ENCODE measurements around the gene GPC5. TPM values are rescaled to one million over a fixed set of nuclear protein-coding genes. Genes with fewer than 3 reads are reported as not detected.
"Not testable (repeated sequence)": the region's sequence is repeated elsewhere in the genome, so short reads cannot be mapped to it uniquely, and the experiment has no call there.

The GPC5 gene
- total RNA-seq, 2 experiments from 2014 or later = 0.14 TPM; not detected in 1

DNA sequence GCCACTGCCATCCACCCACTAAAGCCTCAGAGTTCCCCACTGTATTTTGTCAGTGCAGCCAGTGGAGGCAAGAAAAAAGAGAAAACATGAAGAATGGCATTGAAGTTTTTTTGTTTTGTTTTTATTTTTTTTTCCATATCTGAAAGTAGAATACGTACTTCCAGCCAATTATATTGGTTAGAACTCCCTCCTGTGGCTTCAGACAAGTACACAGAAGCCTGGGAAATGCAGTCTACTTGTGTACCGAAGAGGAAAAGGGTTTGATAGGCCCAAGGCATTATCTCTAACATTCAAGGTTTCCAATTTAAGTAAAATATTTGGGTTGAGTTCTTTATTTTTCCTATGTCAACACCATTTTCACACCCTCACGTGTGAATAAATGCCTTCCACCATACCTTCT is 1131.9 kb downstream of the GPC5 start:
- Mint-ChIP-seq H3K9me3 (no peaks in the 10 kb centered on the region), H3K4me1 (no peaks in the 10 kb centered on the region), H3K36me3 (no peaks in the 10 kb centered on the region), H3K27ac (no peak overlapping the region), H3K4me3 (no peak overlapping the region), H3K27me3 (no peaks in the 10 kb centered on the region)
- DNase-seq = no peak
- ATAC-seq (ENCODE audit: low read depth) = no peak
- POLR2A ChIA-PET = no interaction called here

DNA sequence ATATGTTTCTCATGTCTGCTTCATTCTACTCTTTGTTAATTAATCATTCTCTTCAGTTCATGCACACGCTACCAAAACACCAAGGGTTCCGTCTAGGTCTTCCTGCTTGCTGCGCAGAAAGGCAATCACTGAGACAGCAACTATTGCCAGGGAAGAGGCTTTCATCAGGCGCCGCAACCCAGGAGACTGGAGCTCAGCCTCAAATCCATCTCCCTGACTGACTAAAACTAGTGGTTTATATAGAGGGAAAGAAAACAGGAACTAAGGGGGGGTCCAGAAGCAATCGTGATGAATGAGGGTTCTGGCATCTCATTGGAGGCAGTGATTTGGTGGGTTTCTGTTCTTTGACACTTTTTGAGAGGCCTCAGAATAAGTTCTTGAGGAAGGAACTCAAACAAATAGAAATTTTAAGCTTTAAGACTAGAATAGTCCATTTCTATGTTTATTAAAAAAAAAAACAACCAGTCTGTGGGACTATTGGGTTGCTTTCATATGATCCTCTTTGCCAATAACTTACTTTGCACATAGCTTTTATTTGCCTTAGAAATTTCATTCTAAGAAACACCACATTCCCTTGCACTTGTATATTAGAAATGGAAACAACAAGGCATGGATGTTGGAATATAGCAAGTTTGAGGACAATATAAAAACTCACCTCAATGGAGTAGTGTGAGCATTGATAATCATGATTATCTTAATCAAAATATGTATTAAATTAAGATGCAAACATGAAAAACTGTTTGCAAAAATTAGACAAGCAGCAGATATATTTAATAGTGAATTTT is 1137.0 kb downstream of the GPC5 start:
- H3K27me3 Mint-ChIP-seq = no peaks in the 10 kb centered on the region
- H3K4me1 Mint-ChIP-seq = no peaks in the 10 kb centered on the region
- H3K9me3 Mint-ChIP-seq = peaks cover 3% of the 10 kb centered on the region
- no peak for DNase-seq
- no peak overlapping the region for H3K27ac Mint-ChIP-seq
- no peak for ATAC-seq (ENCODE audit: low read depth)
- POLR2A ChIA-PET = no interaction called here
- H3K36me3 Mint-ChIP-seq = no peaks in the 10 kb centered on the region
- H3K4me3 Mint-ChIP-seq = no peak overlapping the region

DNA sequence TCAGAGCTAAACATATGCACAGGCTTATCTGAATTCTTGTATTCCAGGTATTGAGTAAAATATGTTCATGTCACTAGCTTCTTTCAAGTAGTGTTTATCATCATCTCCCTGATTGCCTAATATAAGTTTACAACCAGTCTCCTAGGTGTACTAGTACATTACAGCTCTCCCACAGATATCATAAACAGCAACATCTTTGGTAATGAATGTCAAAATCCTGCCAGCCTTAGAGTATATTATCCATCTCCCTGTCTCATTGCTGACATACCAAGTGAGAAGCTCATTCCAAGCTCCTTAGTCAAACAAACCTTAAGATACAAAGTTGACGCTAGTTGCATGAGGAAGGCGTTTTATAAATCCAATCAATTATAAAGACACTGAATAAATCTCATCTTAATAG is 1139.0 kb downstream of the GPC5 start:
- H3K4me1 Mint-ChIP-seq = no peaks in the 10 kb centered on the region
- no peak overlapping the region for H3K27ac Mint-ChIP-seq
- H3K36me3 Mint-ChIP-seq = no peaks in the 10 kb centered on the region
- H3K9me3 Mint-ChIP-seq = peaks cover 3% of the 10 kb centered on the region
- no peak overlapping the region for H3K4me3 Mint-ChIP-seq
- no peak for DNase-seq
- POLR2A ChIA-PET = no interaction called here
- H3K27me3 Mint-ChIP-seq = no peaks in the 10 kb centered on the region
- no peak for ATAC-seq (ENCODE audit: low read depth)

DNA sequence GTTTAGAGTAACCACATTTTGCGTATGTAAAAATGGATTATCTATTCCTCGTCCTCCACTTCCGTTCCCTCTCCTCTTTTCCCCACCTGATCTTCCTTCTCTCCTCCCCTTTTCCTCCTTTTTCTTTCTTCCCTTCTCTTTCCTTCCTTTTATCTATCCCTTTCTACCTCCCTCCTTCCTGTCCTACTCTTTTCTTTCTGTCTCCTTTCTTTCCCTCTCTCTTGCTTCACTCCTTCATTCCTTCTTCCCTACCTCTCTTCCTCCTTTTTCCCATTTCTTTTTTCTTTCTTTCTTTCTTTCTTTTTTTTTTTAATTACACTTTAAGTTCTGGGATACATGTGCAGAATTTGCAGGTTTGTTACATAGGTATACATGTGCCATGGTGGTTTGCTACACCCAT is 1139.7 kb downstream of the GPC5 start:
- DNase-seq (no peak), ATAC-seq (ENCODE audit: low read depth) (no peak)
- Mint-ChIP-seq H3K4me3 (no peak overlapping the region), H3K36me3 (no peaks in the 10 kb centered on the region), H3K27ac (no peak overlapping the region), H3K9me3 (peaks cover 3% of the 10 kb centered on the region), H3K4me1 (no peaks in the 10 kb centered on the region), H3K27me3 (no peaks in the 10 kb centered on the region)
- POLR2A ChIA-PET = no interaction called here

DNA sequence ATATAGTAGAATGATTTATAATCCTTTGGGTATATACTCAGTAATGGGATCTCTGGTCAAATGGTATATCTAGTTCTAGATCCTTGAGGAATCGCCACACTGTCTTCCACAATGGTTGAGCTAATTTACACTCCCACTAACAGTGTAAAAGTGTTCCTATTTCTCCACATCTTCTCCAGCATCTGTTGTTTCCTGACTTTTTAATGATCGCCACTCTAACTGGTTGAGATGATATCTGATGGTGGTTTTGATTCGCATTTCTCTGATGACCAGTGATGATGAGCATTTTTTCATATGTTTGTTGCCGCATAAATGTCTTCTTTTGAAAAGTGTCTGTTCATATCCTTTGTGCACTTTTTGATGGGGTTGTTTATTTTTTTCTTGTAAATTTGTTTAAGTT is 1140.7 kb downstream of the GPC5 start:
- H3K4me1 Mint-ChIP-seq, H3K4me3 Mint-ChIP-seq: not testable (repeated sequence)

DNA sequence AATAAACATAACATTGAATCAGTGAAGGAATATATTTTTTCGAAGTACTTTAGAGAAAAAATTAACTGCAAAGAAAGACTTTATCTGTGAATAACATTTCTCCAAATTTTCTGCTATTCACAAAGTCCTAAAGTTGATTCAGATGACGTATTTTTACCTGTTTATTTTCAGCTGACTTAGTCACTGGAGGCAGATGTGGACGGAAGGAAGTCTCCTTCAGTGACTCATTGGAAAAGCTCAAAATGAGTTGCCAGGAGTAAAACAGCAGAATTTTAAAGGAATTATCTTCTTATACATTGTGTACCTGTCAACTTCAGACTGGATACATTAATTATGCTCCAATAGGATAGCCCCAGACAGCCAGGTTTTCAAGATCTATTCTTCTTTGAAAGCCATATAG is 1148.8 kb downstream of the GPC5 start:
- POLR2A ChIA-PET = no interaction called here
- no peaks in the 10 kb centered on the region for H3K36me3 Mint-ChIP-seq
- ATAC-seq (ENCODE audit: low read depth) (no peak), DNase-seq (no peak)
- H3K27ac Mint-ChIP-seq = no peak overlapping the region
- H3K4me3 Mint-ChIP-seq = no peak overlapping the region
- no peaks in the 10 kb centered on the region for H3K27me3 Mint-ChIP-seq
- H3K4me1 Mint-ChIP-seq = no peaks in the 10 kb centered on the region
- peaks cover 4% of the 10 kb centered on the region for H3K9me3 Mint-ChIP-seq

More for the DNA sequence above, 1140.7 kb downstream of the GPC5 start:
- H3K27ac Mint-ChIP-seq; POLR2A ChIA-PET; H3K9me3 Mint-ChIP-seq; H3K27me3 Mint-ChIP-seq; H3K36me3 Mint-ChIP-seq; DNase-seq; ATAC-seq (ENCODE audit: low read depth): not testable (repeated sequence)

DNA sequence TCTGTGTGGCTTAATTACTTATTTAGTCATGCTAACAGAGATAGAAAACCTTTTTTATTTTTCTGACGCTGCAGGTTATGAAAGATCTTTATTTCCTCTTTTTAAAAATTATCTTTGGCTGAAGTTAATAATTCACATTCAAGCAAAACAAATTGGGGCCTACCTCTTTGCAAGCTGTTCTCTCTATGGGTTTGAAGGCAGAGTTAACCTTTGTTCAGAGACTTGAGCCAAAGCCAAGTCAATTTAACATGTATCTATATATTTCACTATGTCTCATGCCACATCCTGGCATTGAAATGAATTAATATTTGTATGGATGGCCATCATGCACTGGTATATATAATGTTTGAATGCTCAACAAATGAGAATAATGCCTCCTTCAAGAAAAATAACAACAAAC is 1150.9 kb downstream of the GPC5 start:
- Mint-ChIP-seq H3K4me3 (no peak overlapping the region), H3K36me3 (no peaks in the 10 kb centered on the region), H3K27me3 (no peaks in the 10 kb centered on the region), H3K4me1 (no peaks in the 10 kb centered on the region), H3K9me3 (peaks cover 4% of the 10 kb centered on the region), H3K27ac (no peak overlapping the region)
- ATAC-seq (ENCODE audit: low read depth) (no peak), DNase-seq (no peak)
- POLR2A ChIA-PET = no interaction called here

DNA sequence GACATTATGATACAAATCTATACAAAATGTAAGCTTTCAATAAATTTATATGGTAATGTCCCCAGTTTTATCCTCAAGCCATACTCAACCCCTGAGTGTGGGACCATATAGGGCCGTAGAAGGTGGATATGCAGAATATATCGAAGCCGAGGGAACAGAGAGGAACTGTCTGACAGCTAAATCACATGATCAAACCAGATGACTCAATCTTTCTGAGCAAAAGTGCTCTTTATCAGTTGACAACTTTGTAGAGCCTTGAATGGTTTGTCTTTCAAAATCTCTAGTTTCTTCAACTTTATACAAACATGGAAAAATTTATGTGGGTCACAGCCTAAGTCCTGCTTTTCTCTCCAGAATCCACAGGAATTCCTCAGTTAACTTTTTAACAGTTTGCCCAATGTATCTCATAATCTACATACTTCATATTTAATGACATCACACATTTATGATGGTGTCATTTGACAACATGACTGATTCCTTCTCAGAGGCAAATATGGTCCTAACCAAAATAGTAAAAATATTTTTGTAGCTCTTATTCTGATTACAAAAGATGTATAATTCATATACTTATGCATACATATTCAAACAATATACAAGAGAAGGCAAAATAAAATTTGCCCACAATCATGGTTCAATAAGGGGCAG is 1155.2 kb downstream of the GPC5 start:
- H3K4me1 Mint-ChIP-seq = no peaks in the 10 kb centered on the region
- H3K4me3 Mint-ChIP-seq = no peak overlapping the region
- H3K27ac Mint-ChIP-seq = no peak overlapping the region
- no peaks in the 10 kb centered on the region for H3K36me3 Mint-ChIP-seq
- POLR2A ChIA-PET = no interaction called here
- H3K27me3 Mint-ChIP-seq = no peaks in the 10 kb centered on the region
- H3K9me3 Mint-ChIP-seq = peaks cover 2% of the 10 kb centered on the region
- ATAC-seq (ENCODE audit: low read depth) (no peak), DNase-seq (no peak)

DNA sequence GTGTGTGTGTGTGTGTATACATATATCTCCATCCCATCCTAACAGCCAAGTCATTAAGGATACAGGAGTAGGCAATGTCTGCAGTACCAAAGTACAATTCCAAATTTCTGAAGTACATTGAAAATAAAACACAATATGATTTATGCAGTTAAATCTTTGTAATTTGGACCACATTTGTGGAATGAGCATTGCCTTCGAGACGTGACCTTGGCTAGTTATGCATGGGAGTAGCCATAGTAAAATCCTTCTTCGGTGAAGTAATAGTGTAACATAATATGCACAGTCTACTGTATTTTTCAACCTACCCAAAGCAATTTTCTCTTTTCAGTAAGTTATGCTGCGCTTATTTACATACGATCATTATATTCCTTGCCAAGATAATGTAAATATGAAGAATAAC is 1162.5 kb downstream of the GPC5 start:
- no peak for DNase-seq
- Mint-ChIP-seq H3K27me3 (no peaks in the 10 kb centered on the region), H3K4me1 (no peaks in the 10 kb centered on the region), H3K36me3 (no peaks in the 10 kb centered on the region), H3K4me3 (no peak overlapping the region), H3K27ac (no peak overlapping the region), H3K9me3 (no peaks in the 10 kb centered on the region)
- no peak for ATAC-seq (ENCODE audit: low read depth)
- POLR2A ChIA-PET = no interaction called here

DNA sequence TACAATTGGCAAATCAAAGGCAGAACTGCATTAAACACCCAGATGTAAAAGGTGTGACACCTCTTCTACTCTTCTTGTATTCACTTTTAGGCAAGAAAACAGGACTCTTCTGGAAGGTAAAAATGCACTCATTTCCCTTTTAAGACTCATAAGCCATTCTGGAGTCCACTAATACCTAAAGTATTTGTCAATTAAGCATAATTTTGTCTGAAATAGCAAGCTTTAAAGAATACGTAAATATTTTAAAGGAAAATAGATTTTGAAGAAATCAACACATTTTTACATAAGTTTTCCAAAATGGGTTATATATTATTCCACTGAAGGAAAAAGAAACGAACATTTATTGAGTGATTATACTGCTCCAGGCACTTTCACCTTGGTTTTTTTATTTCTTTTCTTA is 1166.5 kb downstream of the GPC5 start:
- Mint-ChIP-seq H3K27me3 (no peaks in the 10 kb centered on the region), H3K36me3 (no peaks in the 10 kb centered on the region), H3K4me3 (no peak overlapping the region), H3K9me3 (no peaks in the 10 kb centered on the region), H3K4me1 (no peaks in the 10 kb centered on the region), H3K27ac (no peak overlapping the region)
- ATAC-seq (ENCODE audit: low read depth) (no peak), DNase-seq (no peak)
- POLR2A ChIA-PET = no interaction called here

DNA sequence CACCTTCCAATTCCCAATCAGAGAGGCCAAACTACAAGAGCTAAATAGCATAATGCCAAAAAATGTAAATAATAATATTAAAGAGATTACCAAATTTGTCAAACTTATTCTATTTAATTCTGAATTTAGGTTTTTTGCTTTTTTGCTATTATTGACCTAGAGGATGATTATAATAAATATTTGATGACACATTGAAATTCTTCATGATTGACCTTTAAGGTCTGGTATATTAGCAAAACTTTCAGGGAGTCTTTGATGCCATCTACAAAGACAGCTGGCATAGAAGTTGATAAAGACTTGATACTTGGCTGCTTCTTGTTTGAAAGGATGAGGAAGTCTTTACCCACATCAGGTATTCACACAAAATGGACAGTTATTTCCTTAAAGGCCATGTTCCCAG is 1168.3 kb downstream of the GPC5 start:
- H3K27ac Mint-ChIP-seq = no peak overlapping the region
- no peak overlapping the region for H3K4me3 Mint-ChIP-seq
- DNase-seq (no peak), ATAC-seq (ENCODE audit: low read depth) (no peak)
- H3K4me1 Mint-ChIP-seq = no peaks in the 10 kb centered on the region
- no peaks in the 10 kb centered on the region for H3K27me3 Mint-ChIP-seq
- POLR2A ChIA-PET = no interaction called here
- no peaks in the 10 kb centered on the region for H3K36me3 Mint-ChIP-seq
- H3K9me3 Mint-ChIP-seq = no peaks in the 10 kb centered on the region

DNA sequence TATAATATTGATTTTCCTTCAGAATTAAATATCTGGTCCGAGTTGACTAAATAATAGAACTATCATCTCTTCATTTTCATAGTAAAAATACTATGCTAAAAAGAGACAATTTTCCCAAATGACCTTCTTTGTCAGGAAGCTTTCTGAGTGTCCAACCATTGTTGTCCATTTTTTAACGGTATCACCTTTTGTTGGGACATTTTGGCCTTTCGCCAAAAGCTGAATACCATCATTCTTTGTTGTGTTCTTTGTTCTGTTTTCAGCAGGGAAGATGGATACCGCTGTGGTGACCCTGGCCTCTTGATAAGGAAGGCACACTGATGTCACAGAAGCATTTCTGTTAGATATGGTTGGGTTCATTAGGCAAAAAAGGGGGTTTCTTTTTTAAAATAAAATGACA is 1173.8 kb downstream of the GPC5 start:
- Mint-ChIP-seq H3K9me3 (no peaks in the 10 kb centered on the region), H3K4me1 (no peaks in the 10 kb centered on the region), H3K27ac (no peak overlapping the region), H3K27me3 (no peaks in the 10 kb centered on the region), H3K4me3 (no peak overlapping the region), H3K36me3 (no peaks in the 10 kb centered on the region)
- ATAC-seq (ENCODE audit: low read depth) = no peak
- DNase-seq = no peak
- POLR2A ChIA-PET = interaction anchor here (0.6 kb wide), 1 partner anchor 23 kb away, joined by 3 read pairs; no protein-coding TSS in a partner anchor

DNA sequence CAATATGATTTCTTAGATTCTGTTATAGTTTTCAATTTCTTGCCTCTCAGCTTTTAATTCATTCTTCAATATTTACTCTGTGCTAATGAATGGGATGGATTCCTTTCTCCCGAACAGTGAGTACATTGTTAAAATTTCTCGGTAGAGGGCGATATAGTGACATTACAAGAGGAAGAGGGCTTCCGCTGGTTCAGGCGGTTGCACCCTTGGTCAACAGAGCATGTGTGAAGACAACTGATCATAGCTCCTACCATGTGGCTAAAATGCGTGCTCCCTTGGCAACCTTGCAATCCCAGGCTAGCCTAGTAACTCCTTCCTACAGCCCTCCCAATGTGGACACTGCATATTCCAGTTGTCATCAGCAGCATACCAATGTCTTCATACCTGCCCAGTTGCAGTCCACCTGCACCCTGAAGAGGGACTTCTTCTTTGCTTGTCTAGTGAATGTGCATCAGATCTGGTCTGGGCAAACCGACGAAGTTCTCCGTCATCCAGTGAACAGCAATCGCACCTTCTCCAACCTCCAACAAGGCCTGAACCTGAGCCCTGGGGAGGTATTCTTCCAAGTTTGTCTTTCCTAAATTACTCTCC is 1175.1 kb downstream of the GPC5 start:
- POLR2A ChIA-PET = no interaction called here
- ATAC-seq (ENCODE audit: low read depth) (no peak), DNase-seq (no peak)
- Mint-ChIP-seq H3K4me3 (no peak overlapping the region), H3K36me3 (no peaks in the 10 kb centered on the region), H3K27me3 (no peaks in the 10 kb centered on the region), H3K9me3 (no peaks in the 10 kb centered on the region), H3K4me1 (no peaks in the 10 kb centered on the region), H3K27ac (no peak overlapping the region)

DNA sequence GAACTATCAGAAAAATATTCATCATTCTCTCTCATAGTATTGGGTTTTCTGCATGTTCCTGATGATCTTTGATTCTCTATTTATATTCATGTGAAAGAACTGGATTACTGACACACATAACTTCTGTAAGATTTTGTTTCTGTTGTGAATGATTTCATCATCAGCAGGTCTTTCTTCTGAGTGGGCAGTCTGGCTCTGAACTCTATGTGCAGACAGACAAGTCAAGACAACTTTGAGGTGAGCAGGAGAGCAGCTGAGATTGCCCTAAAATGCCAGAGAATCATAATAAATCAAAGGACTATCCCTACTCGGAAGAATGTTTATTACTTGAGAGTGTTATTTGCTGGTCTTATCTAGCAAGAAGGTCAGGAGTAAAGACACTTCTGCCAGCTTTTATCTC is 1176.1 kb downstream of the GPC5 start:
- Mint-ChIP-seq H3K4me1 (no peaks in the 10 kb centered on the region), H3K4me3 (no peak overlapping the region), H3K27ac (no peak overlapping the region), H3K27me3 (no peaks in the 10 kb centered on the region), H3K36me3 (no peaks in the 10 kb centered on the region), H3K9me3 (no peaks in the 10 kb centered on the region)
- ATAC-seq (ENCODE audit: low read depth) = no peak
- POLR2A ChIA-PET = no interaction called here
- DNase-seq = no peak
